COLO668 (cell line): Measurements from ENCODE around the gene ERLIN1.

Experiments
- DNase-seq: peaks from one replicate; lab custom pipeline; 2025; ENCODE audit not compliant: unreplicated experiment; lab: John Stamatoyannopoulos, UW

The ERLIN1 gene

DNA sequence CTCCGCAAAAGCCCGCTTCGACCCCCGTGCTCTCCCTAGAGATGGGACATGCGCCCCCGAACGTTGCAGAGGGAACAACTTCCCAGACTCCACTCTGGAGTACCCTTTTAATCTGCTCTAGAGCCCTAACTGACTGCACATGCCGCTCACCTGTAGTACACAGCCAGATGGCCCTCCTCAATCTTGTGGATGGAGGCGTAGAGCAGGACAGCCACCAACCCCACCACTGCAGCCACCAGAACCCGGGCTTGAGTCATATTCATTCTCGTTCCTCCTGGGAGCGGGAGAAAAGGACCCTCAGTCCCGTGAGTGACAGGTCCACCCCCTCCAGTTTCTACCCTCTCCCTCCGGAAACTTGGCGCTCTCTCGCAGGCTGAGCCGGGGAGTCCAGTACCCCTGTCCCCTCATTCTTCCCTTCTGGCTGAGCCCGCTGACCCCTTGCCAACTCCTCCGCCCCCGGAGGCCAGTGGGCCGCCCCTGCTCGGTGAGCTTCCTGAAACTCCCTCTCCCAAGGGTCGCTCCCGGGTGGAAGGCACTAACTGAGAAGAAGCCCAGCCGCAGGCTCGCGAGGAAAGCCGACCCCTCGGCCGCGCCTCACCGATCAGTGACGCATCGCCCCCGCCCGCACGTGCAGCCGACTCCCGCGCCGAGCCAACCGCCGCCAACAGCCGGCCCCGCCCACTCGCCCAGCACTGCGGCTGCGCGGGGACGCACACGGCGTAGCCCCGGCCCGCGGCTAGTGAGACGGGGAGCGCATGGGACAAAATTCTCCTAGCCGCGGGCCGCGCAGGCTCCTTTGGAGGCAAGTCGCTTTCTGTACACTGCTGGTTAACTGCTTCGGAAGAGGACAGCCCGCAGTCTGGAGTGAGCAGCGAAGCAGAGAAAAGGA is at the start of gene ERLIN1:
Gene ERLIN1, minus strand, starts transcription at position 666 of the 889 bp plus-strand sequence. Its CDS starts 403 bp downstream, at position 263.
- peak; percentile 94 for DNase-seq

DNA sequence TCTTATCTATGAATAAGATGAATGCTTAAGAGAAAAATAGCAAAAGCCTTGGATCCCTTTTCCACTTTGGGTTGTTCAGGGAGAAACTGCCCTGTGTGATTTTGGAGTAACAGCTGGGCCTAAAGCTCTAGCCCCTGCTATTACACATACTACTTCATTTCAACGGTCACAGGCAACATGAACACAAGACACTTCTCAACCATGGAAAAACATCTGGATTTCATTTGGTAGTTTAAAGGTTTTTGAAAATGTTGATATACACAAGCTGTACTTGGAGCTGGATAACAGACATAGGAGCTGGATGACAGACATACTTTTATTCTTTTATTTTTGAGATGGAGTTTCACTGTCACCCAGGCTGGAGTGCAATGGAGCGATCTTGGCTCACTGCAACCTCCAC is 46.3 kb upstream of the ERLIN1 start:
- no peak for DNase-seq

- no peak for DNase-seq
These were observed 44.1 kb upstream of the ERLIN1 start for GRCh38 chr10:100229819-100230422.

DNA sequence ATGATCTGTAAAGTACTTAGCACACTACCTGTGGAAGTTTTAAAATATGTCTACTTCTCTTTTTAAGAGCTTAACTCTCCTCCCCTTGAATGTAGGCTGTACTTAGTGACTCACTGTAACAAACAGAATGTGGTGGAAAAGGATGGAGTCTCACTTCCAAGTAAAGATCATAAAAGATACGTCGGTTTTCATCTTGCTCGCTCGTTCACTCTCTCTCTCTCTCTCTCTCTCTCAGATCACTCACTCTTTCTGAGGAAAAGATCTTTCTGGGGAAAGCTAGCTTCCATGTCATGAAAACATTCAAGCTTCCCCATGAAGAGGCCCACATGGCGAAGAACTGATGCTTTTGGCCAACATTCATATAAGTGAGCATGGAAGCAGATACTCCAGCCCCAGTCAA is 38.0 kb upstream of the ERLIN1 start:
- DNase-seq = no peak

- no peak for DNase-seq
These were observed 36.7 kb upstream of the ERLIN1 start for GRCh38 chr10:100222529-100222928.

- no peak for DNase-seq
These were observed 30.2 kb upstream of the ERLIN1 start for GRCh38 chr10:100216006-100216405.

DNA sequence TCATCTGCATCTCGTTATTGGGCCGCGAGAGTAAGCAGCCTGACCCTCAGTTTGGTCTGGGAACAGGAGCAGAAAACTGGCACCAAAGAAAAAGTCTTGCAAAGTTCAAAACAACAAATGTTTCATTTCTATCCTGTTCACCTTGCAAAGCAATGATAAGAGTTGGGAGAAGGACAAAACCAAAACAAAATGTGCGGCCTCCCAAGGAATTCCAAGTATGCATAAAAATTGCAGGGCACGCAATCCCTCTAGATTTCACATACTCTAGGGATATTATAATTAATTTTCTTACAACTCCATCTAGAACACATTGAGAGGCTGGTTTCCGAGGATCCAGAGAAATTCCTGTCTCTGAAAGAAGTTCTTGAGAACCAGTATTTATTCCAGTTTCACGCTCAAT is 23.5 kb upstream of the ERLIN1 start:
- DNase-seq = no peak

DNA sequence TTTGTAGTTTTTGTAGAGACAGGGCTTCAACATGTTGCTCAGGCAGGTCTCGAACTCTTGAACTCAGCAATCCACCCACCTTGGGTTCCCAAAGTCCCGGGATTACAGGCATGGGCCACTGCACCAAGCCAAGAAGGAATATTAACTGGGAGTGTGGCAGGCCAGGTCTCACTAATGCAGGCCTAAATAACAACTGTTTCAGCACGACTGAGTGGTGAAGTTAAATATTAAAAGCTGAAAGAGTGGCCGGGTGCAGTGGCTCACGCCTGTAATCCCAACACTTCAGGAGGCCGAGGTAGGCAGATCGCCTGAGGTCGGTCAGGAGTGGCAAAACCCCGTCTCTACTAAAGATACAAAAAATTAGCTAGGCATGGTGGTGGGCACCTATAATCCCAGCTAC is 22.4 kb upstream of the ERLIN1 start:
- no peak for DNase-seq

- no peak for DNase-seq
These were observed 18.5 kb upstream of the ERLIN1 start for GRCh38 chr10:100204370-100204769.

DNA sequence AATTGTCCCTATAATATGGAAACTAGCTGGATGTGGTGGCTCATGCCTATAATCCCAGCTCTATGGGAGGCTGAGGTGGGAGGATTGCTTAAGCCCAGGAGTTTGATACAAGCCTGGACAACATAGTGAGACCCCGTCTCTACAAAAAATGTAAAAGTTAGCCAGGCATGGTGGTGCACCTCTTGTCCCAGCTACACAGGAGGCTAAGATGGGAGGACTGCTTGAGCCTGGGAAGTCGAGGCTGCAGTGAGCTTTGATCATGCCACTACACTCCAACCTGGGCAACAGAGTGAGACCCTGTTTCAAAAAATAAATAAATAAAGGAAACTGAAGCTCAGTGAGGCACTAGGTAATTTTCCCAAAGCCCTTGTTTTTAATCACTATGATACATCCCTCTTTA is 15.7 kb upstream of the ERLIN1 start:
- DNase-seq = no peak

DNA sequence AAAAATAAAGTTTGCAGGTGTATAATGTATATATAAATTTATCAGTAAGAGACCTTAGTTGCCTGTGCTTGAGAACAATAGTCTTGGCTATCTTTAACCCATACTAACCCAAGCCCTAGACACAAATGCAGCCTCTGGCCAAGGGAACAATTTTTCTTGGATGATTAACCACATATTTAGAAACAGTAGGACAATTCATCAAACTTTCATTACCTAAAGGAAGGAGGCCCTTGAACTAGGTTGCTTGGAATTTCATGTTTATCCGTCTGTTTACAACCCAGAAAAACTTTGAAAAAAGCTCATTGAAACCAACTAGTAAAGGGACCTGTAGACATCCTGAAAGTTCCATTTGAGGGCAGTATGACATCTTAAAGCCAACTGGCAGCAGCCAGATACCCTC is 8.9 kb upstream of the ERLIN1 start:
- DNase-seq = no peak

- no peak for DNase-seq
These were observed 6.5 kb upstream of the ERLIN1 start for GRCh38 chr10:100192350-100192749.

- DNase-seq = peak; percentile 38
These were observed 704 bp upstream of the ERLIN1 start for GRCh38 chr10:100186253-100187212.

GRCh38 chr10:100184840-100185239 is 989 bp downstream of the ERLIN1 start:
- DNase-seq = peak; percentile 1

DNA sequence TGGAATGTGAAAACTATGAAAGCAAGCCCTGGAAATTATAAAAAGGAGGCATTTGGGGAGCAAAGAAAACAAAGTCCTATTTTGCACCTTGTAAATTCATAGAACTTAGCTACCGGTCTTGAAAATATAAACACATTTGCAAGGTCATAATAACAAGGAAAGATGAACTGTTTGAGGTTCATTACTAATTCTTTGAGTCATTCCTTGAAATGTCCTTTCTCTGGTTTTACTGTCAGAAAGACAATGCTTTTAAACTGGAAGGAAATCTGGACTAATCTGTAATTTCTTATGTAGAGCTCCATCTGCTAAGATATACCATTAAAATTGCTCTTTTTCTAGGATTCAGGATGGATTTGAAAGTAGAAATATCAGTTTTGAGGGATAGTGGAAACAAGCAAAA is 1.4 kb downstream of the ERLIN1 start:
- no peak for DNase-seq

DNA sequence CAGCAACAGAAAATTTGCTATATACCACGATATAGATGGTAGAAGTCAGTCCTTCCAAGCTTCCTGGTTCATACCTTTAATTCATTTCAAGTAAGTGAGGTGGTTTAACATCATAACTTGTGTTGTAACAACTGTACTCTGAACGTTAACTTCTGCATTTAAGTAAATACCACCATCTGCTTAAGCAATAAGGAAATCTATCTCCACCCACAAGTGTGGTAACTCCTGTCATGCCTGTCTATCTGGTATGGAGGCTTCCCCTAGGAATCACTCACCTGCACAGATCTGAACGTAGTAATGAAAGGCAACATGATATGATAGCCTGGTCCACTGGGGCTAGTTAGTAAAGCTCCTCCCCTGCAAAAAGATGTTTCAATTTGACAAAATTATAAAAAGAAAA is 2.3 kb downstream of the ERLIN1 start:
- DNase-seq = no peak

DNA sequence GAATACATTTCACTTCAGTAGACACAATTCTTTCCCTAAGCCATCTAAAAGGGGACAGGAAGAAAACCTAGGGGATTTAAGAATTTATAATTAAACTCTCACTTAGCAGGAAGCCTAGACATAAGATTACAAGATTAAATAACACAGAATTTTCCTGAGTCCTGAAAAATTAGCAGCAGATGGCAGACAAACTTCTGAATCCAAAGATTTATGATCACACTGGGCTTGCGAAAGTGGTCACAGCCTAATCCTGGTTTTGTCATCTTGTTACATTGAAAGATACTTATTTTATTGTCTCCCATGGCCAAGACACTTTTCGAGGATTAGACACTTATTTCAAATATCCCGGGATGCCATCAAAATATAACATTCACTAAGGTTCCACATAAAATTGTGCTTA is 2.9 kb downstream of the ERLIN1 start:
- no peak for DNase-seq

- DNase-seq = no peak
These were observed 3.5 kb downstream of the ERLIN1 start for GRCh38 chr10:100182281-100182680.

- DNase-seq = no peak
These were observed 10.0 kb downstream of the ERLIN1 start for GRCh38 chr10:100175875-100176274.

GRCh38 chr10:100174699-100175677 is 10.8 kb downstream of the ERLIN1 start:
- no peak for DNase-seq
